HCT116 (cell line): ENCODE results near the gene WSB1. TPM values are rescaled to one million over a fixed set of nuclear protein-coding genes. Genes with fewer than 3 reads are reported as not detected.

Experiments
- ATAC-seq: fragments of 200-7000 bp; cut with Tn5 transposase; 2 replicates; pipeline ENCODE4 v1.9.1; 2020; ENCODE audit warnings: mild to moderate bottlenecking, moderate library complexity
- BruUV-seq: library from RNA; stranded (reverse); fragments of 400-500 nt; replicated peaks from 2 replicates; lab custom pipeline; 2021; lab: Mats Ljungman, UMichigan
- CTCF ChIA-PET: fragments of 300-600 bp; sonication (Branson Sonifier 250); formaldehyde crosslinking; loops from one replicate; lab custom pipeline; 2021; ENCODE audit warnings: antibody characterized with exemption; lab: Charles Lee
- POLR2A ChIA-PET: fragments of 300-600, 350-600 bp; sonication (Branson Sonifier 250); formaldehyde crosslinking; loops from one replicate; lab custom pipeline; 2021; ENCODE audit warnings: antibody characterized with exemption; lab: Charles Lee
- RAD21 ChIA-PET, 2 experiments: fragments of 300-600 bp; sonication (Branson Sonifier 250); formaldehyde crosslinking; loops; one replicate each; lab custom pipeline; 2023; ENCODE audit warnings: low total read pairs in 2 of 2; ENCODE audit not compliant: uncharacterized antibody in 2 of 2, unreplicated experiment in 2 of 2, low non-redundant PET in 1 of 2; lab: Charles Lee
- DNase-seq: peaks from one replicate; pipeline ENCODE4 v3.0.0-alpha.2; 2010; ENCODE audit warnings: low read depth, low spot score
- H2AFZ ChIP-seq: fragments of 200-600 bp; shearing (Covaris generic), sonication (generic); 2 replicates; pipeline ENCODE4 v1.6.1; 2017; ENCODE audit warnings: low read depth, mixed run types, mixed read lengths, antibody characterized with exemption, low read length; ENCODE audit not compliant: poor library complexity, severe bottlenecking
- H3K27ac ChIP-seq: 2 replicates; pipeline ENCODE4 v1.5.1; 2012; ENCODE audit warnings: low read depth, low read length
- H3K27me3 ChIP-seq: fragments of 200-600 bp; sonication (generic); 2 replicates; pipeline ENCODE4 v1.6.1; 2016; ENCODE audit warnings: mixed run types, low read length, mixed read lengths; ENCODE audit not compliant: insufficient read depth
- H3K36me3 ChIP-seq, 2 experiments: fragments of 200-500 bp in 1 of 2; fragments of 200-600 bp in 1 of 2; sonication (Bioruptor generic) in 1 of 2; sonication (generic) in 1 of 2; 2 replicates each; pipeline versions ENCODE4 v1.5.1 to v1.6.1; 2014 to 2016; ENCODE audit warnings: low read length in 2 of 2, inconsistent platforms in 1 of 2, mixed read lengths in 1 of 2, mixed run types in 1 of 2; ENCODE audit not compliant: insufficient read depth in 2 of 2, control insufficient read depth in 1 of 2
- H3K4me1 ChIP-seq, 2 experiments: fragments of 200-600 bp in 1 of 2; sonication (generic) in 1 of 2; 2 replicates each; pipeline versions ENCODE4 v1.5.1 to v1.6.1; 2012 to 2017; ENCODE audit warnings: low read length in 2 of 2, inconsistent platforms in 1 of 2, mild to moderate bottlenecking in 1 of 2, mixed read lengths in 1 of 2, mixed run types in 1 of 2, moderate library complexity in 1 of 2; ENCODE audit not compliant: insufficient read depth in 2 of 2, control insufficient read depth in 1 of 2
- H3K4me2 ChIP-seq: fragments of 200-600 bp; sonication (generic); 2 replicates; pipeline ENCODE4 v1.6.1; 2017; ENCODE audit warnings: mixed run types, low read length, mixed read lengths
- H3K4me3 ChIP-seq, 2 experiments: fragments of 200-600 bp in 1 of 2; sonication (generic) in 1 of 2; replicated peaks in 1 of 2; 2 replicates each; pipeline ENCODE4 v1.5.1; 2011 to 2016; ENCODE audit warnings: low read length in 2 of 2, control low read depth in 1 of 2, low read depth in 1 of 2, mild to moderate bottlenecking in 1 of 2, mixed read lengths in 1 of 2, mixed run types in 1 of 2
- H3K79me2 ChIP-seq: fragments of 200-600 bp; sonication (generic); 2 replicates; pipeline ENCODE4 v1.6.1; 2017; ENCODE audit warnings: mild to moderate bottlenecking, mixed run types, low read length, moderate library complexity, mixed read lengths; ENCODE audit not compliant: insufficient read depth
- H3K9ac ChIP-seq: fragments of 200-600 bp; sonication (generic); 2 replicates; pipeline ENCODE4 v1.6.1; 2016; ENCODE audit warnings: low read length, mixed read lengths
- H3K9me2 ChIP-seq: fragments of 200-600 bp; sonication (generic), shearing (Covaris generic); 2 replicates; pipeline ENCODE4 v1.6.1; 2017; ENCODE audit warnings: mixed run types, mild to moderate bottlenecking, moderate library complexity; ENCODE audit not compliant: insufficient read depth
- H3K9me3 ChIP-seq, 2 experiments: fragments of 200-500 bp in 1 of 2; fragments of 200-600 bp in 1 of 2; sonication (Bioruptor generic) in 1 of 2; sonication (generic) in 1 of 2; 2 replicates each; pipeline ENCODE4 v1.6.1; 2014 to 2017; ENCODE audit warnings: low read length in 2 of 2, mixed read lengths in 2 of 2, inconsistent platforms in 1 of 2, low read depth in 1 of 2, mild to moderate bottlenecking in 1 of 2, mixed run types in 1 of 2, moderate library complexity in 1 of 2; ENCODE audit not compliant: control insufficient read depth in 1 of 2, insufficient read depth in 1 of 2
- H4K20me1 ChIP-seq: fragments of 200-600 bp; sonication (generic), shearing (Covaris generic); 2 replicates; pipeline ENCODE4 v1.6.1; 2017; ENCODE audit warnings: mixed run types, mild to moderate bottlenecking, moderate library complexity; ENCODE audit not compliant: insufficient read depth
- ELF1 ChIP-seq: IDR thresholded peaks from 2 replicates; pipeline ENCODE4 v1.6.1; 2012; ENCODE audit warnings: low read depth, borderline replicate concordance
- REST ChIP-seq: IDR thresholded peaks from 2 replicates; pipeline ENCODE4 v1.6.1; 2012; ENCODE audit warnings: low read depth
- SIN3A ChIP-seq: IDR thresholded peaks from 2 replicates; pipeline ENCODE4 v1.6.1; 2012; ENCODE audit warnings: low read depth
- SRF ChIP-seq: IDR thresholded peaks from 2 replicates; pipeline ENCODE4 v1.6.1; 2012; ENCODE audit warnings: low read depth
- intact Hi-C: fragments of 100-400 bp; cut with micrococcal nuclease; formaldehyde crosslinking; loops from 2 replicates; pipeline ENCODE4 v1.10.0; 2022
- total RNA-seq: library from RNA; stranded (reverse); gene quantifications from one replicate; pipeline ENCODE4 v1.2.1, GENCODE V29; 2021; ENCODE audit not compliant: unreplicated experiment
- TF ChIP-seq, protein P1 (sequence below): IDR thresholded peaks from 2 replicates; pipeline ENCODE4 v1.6.1; 2011; ENCODE audit warnings: mild to moderate bottlenecking, low read length, moderate library complexity; ENCODE audit not compliant: insufficient replicate concordance; ENCODE audit errors: extremely low read depth

Gene WSB1
- total RNA-seq, 1 experiment from 2014 or later: 88.0 TPM

DNA sequence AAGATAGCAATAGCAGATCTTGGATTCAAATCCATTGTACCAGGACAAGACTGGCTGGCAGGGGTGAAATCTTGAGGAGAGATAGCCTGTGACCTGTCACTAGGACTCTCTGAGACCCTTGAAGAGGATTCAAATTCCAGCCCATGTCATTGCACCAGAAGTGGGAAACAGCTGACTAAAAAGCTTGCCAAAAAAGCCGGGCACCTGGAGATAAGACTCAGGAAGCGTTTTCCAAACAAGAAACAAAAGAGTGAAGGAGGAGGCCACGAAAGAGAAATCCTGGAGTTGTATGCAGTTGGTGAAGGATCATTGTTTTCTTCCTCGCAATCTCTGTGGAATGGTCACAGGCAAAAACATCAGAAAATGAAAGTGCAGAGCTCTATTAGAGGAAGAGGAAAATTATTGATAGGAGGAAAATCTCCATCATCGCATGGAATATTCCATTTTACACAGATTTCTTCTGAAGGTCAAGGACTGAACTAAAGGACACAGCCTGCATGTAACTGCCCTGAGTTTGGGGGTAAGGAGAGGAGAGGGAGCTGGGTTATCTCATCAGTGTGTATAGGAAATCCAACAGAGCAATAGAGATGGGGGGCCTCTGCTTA is 9.0 kb upstream of the WSB1 start (continued):
- TF ChIP-seq, protein P1, sequence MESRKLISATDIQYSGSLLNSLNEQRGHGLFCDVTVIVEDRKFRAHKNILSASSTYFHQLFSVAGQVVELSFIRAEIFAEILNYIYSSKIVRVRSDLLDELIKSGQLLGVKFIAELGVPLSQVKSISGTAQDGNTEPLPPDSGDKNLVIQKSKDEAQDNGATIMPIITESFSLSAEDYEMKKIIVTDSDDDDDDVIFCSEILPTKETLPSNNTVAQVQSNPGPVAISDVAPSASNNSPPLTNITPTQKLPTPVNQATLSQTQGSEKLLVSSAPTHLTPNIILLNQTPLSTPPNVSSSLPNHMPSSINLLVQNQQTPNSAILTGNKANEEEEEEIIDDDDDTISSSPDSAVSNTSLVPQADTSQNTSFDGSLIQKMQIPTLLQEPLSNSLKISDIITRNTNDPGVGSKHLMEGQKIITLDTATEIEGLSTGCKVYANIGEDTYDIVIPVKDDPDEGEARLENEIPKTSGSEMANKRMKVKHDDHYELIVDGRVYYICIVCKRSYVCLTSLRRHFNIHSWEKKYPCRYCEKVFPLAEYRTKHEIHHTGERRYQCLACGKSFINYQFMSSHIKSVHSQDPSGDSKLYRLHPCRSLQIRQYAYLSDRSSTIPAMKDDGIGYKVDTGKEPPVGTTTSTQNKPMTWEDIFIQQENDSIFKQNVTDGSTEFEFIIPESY: no peak
- TF ChIP-seq REST (no peak), SRF (no peak), ELF1 (no peak)

DNA sequence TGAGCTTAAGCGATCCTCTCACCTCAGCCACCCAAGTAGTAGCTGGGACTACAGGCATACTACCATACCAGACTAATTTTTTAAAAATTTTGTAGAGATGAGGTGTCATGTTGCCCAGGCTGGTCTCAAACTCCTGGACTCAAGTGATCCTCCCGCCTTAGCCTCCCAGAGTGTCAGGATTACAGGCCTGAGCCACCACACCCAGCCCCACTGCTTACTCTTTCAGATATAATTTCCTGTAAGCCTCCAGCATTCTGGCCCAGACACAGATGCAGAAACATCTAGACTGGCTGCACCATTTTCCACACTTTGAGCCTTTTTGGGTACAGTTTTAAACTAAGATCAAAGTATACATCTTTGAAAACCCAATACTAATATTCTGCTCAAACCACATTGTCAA is 8.4 kb upstream of the WSB1 start:
- Histone ChIP-seq H3K27ac (no peak overlapping the region), H2AFZ (no peak overlapping the region), H3K4me3 (no peak overlapping the region), H3K4me1 (no peaks in the 10 kb centered on the region), H4K20me1 (no peaks in the 10 kb centered on the region), H3K36me3 (no peaks in the 10 kb centered on the region), H3K9me2 (no peaks in the 10 kb centered on the region), H3K27me3 (no peaks in the 10 kb centered on the region), H3K9me3 (no peaks in the 10 kb centered on the region), H3K9ac (no peak overlapping the region), H3K79me2 (no peaks in the 10 kb centered on the region), H3K4me2 (no peak overlapping the region)
- DNase-seq (no peak), ATAC-seq (no peak)
- no TSS peak for BruUV-seq
- intact Hi-C loops: no loop called here
- POLR2A ChIA-PET: no interaction called here
- no peak for TF ChIP-seq SIN3A
- RAD21 ChIA-PET: no interaction called here
- CTCF ChIA-PET: no interaction called here
